Activated CD8-positive, alpha-beta memory T cell treated with anti-CD3 and anti-CD28 coated beads, Interleukin-2, amount 50 U/mL, for 4 hours (primary cell): ENCODE measurements around the gene PRDM15.

Source experiments
- DNase-seq: peaks from one replicate; pipeline ENCODE4 v3.0.0-alpha.2; 2020

The PRDM15 gene

DNA sequence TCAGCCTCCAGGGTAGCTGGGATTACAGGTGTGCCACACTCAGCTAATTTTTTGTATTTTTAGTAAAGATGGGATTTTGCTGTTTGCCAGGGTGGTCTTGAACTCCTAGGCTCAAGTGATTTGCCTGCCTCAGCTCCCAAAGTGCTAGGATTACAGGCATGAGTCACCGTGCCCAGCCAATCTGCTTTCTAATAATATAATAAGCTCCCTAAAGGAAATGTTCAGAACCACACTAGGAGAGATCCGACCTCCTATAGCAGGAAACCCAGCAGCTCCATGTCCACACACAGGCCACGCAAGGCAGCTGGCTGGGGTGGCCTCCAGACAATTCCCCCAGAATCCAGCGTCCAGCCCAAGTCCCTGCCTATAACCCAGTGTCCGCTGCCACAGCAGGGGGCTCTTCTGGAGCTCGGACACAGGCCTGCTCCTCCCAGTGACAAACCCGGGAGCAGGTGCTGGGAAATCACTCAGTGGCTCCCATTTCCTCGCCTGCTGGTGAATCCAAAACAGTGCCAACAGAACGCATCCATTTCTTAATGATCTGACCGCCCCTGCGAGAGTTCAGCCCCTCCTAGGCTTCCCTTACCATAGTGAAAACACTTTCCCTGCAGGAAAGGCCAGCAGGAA lies 119.8 kb downstream of the PRDM15 start:
- no peak for DNase-seq

- DNase-seq: no peak
These were observed 120.6 kb downstream of the PRDM15 start for GRCh38 chr21:41758550-41758949.

GRCh38 chr21:41755934-41756773 lies 123.0 kb downstream of the PRDM15 start:
- peak; percentile 2 for DNase-seq

DNA sequence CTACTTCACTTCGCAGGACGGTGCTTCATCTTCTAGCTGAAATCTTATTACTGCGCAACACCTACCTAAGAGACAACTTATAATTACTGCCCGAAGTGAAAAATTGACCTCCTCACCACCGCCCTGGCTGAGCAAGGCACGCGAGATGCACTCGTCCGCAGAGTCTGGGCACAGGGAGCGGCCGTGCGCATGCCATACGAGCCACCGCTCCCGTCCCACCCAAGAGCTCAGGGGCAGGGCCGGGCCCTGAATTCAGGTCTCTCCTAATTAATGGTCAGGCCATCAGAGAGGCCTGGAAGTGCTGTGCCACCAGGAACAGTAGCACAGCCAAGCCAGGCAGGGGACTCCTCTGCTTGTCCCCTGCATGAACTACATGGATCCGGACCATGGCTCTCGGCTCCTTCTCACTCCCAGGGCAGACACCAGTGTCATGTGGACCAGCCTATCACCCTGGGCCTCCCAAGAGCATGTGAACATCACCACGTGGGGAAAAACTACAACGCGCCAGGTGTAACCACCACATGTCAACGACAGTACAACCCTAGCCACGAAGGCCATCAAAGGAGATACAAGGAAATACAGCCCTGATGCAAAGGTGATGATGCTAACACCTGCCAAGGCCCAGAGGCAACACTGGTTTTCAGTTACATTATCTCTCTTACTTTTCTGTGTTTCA lies 123.7 kb downstream of the PRDM15 start:
- DNase-seq: no peak

- DNase-seq: no peak
These were observed 124.7 kb downstream of the PRDM15 start for GRCh38 chr21:41754479-41754891.

- no peak for DNase-seq
These were observed 125.9 kb downstream of the PRDM15 start for GRCh38 chr21:41753006-41753898.

DNA sequence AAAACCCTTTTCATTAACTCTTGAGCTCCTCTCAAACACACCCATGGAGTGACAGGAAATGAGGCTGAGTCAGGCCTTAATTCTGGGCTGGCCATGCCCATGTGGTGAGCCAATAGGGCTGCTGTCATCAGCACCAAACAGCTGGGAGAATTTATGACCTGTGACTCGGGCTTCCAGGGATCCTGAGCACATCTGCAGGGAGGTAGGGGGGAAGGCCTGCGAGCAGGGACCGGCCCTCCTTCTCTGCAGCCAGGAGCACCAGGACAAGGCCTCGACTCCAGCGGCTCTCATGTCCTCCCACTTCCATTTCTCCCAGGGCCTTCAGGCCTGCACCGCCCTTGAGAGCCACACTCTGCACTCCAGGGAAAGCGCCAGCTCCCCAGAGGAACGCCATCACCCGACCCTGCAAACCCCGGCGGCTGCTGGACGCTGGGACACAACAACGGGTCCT lies 126.9 kb downstream of the PRDM15 start:
- no peak for DNase-seq

DNA sequence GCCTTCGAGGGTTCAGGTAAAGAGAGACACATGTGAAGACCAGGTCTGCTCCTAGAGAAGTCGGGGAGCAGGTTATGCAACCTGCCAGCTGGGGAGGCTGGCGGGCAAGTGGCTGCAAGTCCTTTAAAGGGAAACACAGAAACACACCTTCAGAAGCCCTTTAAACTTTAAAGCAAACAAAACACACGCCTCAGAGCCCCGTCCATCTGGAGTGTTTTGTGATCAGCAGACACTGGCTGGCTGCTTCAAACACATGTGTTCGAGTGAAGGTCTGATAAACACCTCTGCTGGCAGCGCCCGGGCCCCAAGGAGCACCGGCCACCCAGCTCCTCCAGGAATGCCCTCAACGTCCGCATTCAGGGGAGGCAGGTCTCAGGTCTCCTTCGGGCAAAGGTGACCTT lies 127.5 kb downstream of the PRDM15 start:
- no peak for DNase-seq

- DNase-seq: no peak
These were observed 128.5 kb downstream of the PRDM15 start for GRCh38 chr21:41750532-41751151.

GRCh38 chr21:41750051-41750450 lies 129.1 kb downstream of the PRDM15 start:
- no peak for DNase-seq

DNA sequence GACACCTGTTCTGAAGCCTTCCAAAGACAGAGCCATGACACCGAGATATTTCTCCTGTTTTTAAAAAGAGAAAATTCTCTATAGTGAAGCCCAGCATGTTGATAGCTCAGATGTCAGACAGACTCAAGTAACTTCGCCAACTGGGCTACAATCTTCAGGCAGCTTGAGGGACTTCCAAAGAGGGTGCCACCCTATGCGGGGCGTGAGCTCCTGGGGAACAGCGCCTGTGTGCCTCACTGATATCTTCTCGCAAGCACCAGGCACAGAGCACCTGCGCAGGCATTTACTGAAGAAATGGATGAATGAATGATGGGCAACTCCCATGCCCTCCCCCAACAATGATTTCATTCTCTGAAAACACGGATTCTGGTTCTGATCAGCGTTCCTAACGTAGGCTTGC lies 129.9 kb downstream of the PRDM15 start:
- no peak for DNase-seq
